HepG2 (cell line): ENCODE data around the gene ARHGEF40. TPM values are rescaled to one million over a fixed set of nuclear protein-coding genes. Genes with fewer than 3 reads are reported as not detected.

Experiments
- ARID5B ChIP-seq: IDR thresholded peaks from 2 replicates; pipeline ENCODE4 v1.4.0; 2020; ENCODE audit warnings: mild to moderate bottlenecking, missing genetic modification reagents
- DNMT3B ChIP-seq: conservative IDR thresholded peaks from 2 replicates; pipeline ENCODE4 v1.6.1; 2016; ENCODE audit warnings: missing biosample characterization, control low read depth
- HBP1 ChIP-seq: IDR thresholded peaks from 2 replicates; pipeline ENCODE4 v1.6.1; 2016; ENCODE audit warnings: low read depth, control low read depth
- HOXA7 ChIP-seq: sonication (generic); formaldehyde crosslinking; IDR thresholded peaks from 2 replicates; pipeline ENCODE4 v1.8.1; 2022; ENCODE audit warnings: mild to moderate bottlenecking, missing genetic modification reagents, moderate library complexity
- KDM2A ChIP-seq: sonication (generic); formaldehyde crosslinking; IDR thresholded peaks from 2 replicates; pipeline ENCODE4 v1.4.0; 2020; ENCODE audit warnings: low read depth, missing genetic modification reagents, borderline replicate concordance
- MXI1 ChIP-seq: IDR thresholded peaks from 3 replicates; pipeline ENCODE4 v1.6.1; 2012; ENCODE audit warnings: low read depth, low read length, inconsistent platforms, borderline replicate concordance
- NCOR1 ChIP-seq: fragments of 200-600 bp; sonication (generic); IDR thresholded peaks from 2 replicates; pipeline ENCODE4 v1.7.0; 2017; ENCODE audit warnings: antibody characterized with exemption, low read length, borderline replicate concordance
- NR2F6 ChIP-seq, 2 experiments: IDR thresholded peaks; 2 replicates each; pipeline ENCODE4 v1.6.1; 2016; ENCODE audit warnings: antibody characterized with exemption in 1 of 2, mild to moderate bottlenecking in 1 of 2
- NRL ChIP-seq: sonication (generic); formaldehyde crosslinking; IDR thresholded peaks from 2 replicates; pipeline ENCODE4 v1.5.0; 2020; ENCODE audit warnings: missing genetic modification reagents, mild to moderate bottlenecking, moderate library complexity, borderline replicate concordance
- POLR2AphosphoS5 ChIP-seq: IDR thresholded peaks from 2 replicates; pipeline ENCODE4 v1.6.1; 2012; ENCODE audit warnings: low read depth, low read length
- SALL1 ChIP-seq: sonication (generic); formaldehyde crosslinking; IDR thresholded peaks from 2 replicates; pipeline ENCODE4 v1.8.0; 2022; ENCODE audit warnings: mild to moderate bottlenecking, missing genetic modification reagents
- SRSF1 ChIP-seq: fragments of 200-400 bp; formaldehyde crosslinking; optimal IDR thresholded peaks from 2 replicates; pipeline ENCODE3; 2017; ENCODE audit warnings: mild to moderate bottlenecking, low read depth, low read length, moderate library complexity
- THAP9 ChIP-seq: sonication (generic); formaldehyde crosslinking; IDR thresholded peaks from 2 replicates; pipeline ENCODE4; 2020; ENCODE audit warnings: missing genetic modification reagents, mild to moderate bottlenecking, borderline replicate concordance
- ZBTB38 ChIP-seq: sonication (generic); formaldehyde crosslinking; IDR thresholded peaks from 2 replicates; pipeline ENCODE4 v1.5.1; 2020; ENCODE audit warnings: mild to moderate bottlenecking, missing genetic modification reagents
- ZNF253 ChIP-seq: sonication (generic); formaldehyde crosslinking; IDR thresholded peaks from 2 replicates; pipeline ENCODE4 v1.8.0; 2022; ENCODE audit warnings: mild to moderate bottlenecking, missing genetic modification reagents, borderline replicate concordance
- ZNF557 ChIP-seq: sonication (generic); formaldehyde crosslinking; IDR thresholded peaks from 2 replicates; pipeline ENCODE4 v1.4.0; 2020; ENCODE audit warnings: missing genetic modification reagents
- ZNF792 ChIP-seq: IDR thresholded peaks from 2 replicates; pipeline ENCODE4 v1.6.1; 2016
- polyA plus RNA-seq, 8 experiments: library from polyadenylated mRNA; depleted of rRNA in 3 of 8; stranded (reverse) in 7 of 8; unstranded in 1 of 8; fragments of >200 nt; fragmentation: Illumina TruSeq in 4 of 8; extraction: Trizol in 4 of 8; gene quantifications; 2 replicates each; pipeline versions ENCODE4 v1.2.1 to v1.2.3, GENCODE V29; 2011 to 2016; ENCODE audit warnings: low read depth in 4 of 8, missing spikeins in 1 of 8, mixed read lengths in 1 of 8; ENCODE audit not compliant: insufficient read depth in 1 of 8
- total RNA-seq, 5 experiments: library from RNA; depleted of rRNA; stranded (reverse); fragments of >200 nt; fragmentation: Illumina TruSeq; extraction: Trizol; gene quantifications; 2 replicates each; pipeline ENCODE4 v1.2.3, GENCODE V29; 2016; ENCODE audit warnings: low read depth in 1 of 5
- TF ChIP-seq, protein P1 (sequence below): sonication (generic); formaldehyde crosslinking; IDR thresholded peaks from 2 replicates; pipeline ENCODE4 v1.5.0; 2020; ENCODE audit warnings: missing genetic modification reagents, mild to moderate bottlenecking, borderline replicate concordance

ARHGEF40 gene
- total and polyA plus RNA-seq, 2 of the 13 experiments (the other 11 are each of a cell fraction or from before 2014, with no cell fraction given): 28.1 to 78.1 TPM

DNA sequence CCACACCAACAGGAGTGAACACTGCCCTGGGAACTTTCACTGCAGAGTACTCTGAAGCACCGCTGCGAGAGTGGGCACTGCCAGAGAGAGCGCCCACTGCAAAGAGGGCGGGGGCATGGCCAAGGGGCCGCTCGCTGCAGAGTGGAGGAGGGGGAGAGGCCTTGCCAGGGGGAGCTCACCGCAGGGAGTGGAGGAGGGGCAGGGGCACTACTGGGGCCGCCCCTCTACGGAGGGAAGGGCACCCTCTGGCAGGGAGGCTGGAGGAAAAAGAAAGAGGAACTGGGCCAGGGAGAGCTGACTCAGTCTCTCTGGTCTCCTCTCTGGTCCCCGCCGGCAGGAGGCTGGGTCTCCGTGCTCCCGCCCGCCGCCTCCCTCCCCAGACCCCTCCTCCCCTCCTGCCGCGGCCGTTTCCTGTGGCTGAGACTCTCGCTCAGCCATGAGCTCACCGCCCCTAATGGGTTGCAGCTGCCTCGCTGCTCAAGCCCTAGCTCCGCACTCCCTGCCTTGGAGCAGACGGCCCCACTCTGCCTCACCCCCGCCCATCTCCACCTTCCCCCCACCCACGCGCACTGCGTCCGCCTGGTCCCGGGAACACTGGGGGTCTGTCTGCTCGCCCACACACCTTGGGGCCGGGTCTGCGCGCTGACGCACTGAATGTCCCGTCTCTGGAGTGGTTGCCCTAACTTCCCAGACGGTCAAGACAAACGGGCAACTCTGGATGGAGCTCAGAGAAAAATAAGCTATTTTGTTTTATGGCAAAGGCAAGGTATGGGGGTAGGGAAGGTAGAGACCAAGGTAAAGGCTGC lies 1.3 kb downstream of the ARHGEF40 start (continued):
- TF ChIP-seq POLR2AphosphoS5 (peak; percentile 48; the same call in 1 of the 2 replicates), HBP1 (CRISPR knock-in tag) (peak; percentile 37; the same call in 1 of the 2 replicates), NR2F6 (IDR thresholded peaks at IDR 0.05) (no peak), NR2F6 (CRISPR knock-in tag; IDR thresholded peaks at IDR 0.05) (peak; percentile 7; the same call in 1 of the 2 replicates), SRSF1 (peak; percentile 43), KDM2A (CRISPR knock-in tag) (peak; percentile 76), DNMT3B (CRISPR knock-in tag) (peak; percentile 32; the same call in 1 of the 2 replicates), NCOR1 (no peak), ARID5B (CRISPR knock-in tag) (peak; percentile 48), MXI1 (0 out of 3 replicates have a peak, but pooled peaks have one; percentile 18), SALL1 (CRISPR knock-in tag) (peak; percentile 36; the same call in 1 of the 2 replicates), THAP9 (peak; percentile 57; the same call in 1 of the 2 replicates), ZNF557 (CRISPR knock-in tag) (no peak), NRL (CRISPR knock-in tag) (peak; percentile 25; the same call in 1 of the 2 replicates), ZNF253 (CRISPR knock-in tag) (0 out of 2 replicates have a peak, but pooled peaks have one; percentile 3), HOXA7 (CRISPR knock-in tag) (peak; percentile 79; the same call in 1 of the 2 replicates), ZBTB38 (CRISPR knock-in tag) (peak; percentile 66), ZNF792 (CRISPR knock-in tag) (no peak)
- TF ChIP-seq, protein P1, sequence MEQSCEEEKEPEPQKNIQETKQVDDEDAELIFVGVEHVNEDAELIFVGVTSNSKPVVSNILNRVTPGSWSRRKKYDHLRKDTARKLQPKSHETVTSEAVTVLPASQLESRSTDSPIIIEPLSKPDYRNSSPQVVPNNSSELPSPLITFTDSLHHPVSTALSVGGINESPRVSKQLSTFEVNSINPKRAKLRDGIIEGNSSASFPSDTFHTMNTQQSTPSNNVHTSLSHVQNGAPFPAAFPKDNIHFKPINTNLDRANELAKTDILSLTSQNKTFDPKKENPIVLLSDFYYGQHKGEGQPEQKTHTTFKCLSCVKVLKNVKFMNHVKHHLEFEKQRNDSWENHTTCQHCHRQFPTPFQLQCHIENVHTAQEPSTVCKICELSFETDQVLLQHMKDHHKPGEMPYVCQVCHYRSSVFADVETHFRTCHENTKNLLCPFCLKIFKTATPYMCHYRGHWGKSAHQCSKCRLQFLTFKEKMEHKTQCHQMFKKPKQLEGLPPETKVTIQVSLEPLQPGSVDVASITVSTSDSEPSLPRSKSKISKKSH (CRISPR knock-in tag): peak; percentile 87
